ENCODE data around the gene HELZ. TPM values are rescaled to one million over a fixed set of nuclear protein-coding genes. Genes with fewer than 3 reads are reported as not detected.

The HELZ gene
- total RNA-seq, 4 donors from 2014 or later = 14.7 to 122 (median 45.9) TPM

DNA sequence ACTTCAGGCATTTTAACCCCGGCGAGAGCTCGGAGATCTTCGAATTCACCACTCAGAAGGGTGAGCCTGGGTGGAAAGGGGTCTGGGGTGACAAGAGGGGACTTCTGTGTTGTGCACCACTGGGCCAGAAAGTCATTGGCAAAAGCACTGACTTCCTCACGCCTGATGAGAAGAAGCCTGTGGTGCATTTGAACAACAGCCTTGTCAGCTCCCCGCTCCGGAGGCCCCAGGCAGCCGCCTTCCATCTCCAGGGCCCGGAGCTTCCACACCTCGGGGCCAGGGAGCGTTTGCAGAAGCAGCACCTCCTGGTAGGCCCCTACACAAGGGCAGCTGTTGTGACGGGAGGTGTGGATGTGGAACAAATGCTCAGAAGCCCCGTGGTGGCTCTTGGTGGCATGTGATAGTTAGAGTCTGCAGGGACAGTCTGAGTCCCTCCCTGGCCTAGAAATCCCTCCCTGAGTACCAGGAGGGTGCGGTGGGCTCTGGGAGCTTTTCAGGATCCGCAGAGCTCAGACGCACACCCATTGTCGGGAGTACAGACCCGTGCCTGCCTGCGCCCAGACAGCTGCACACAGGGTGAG is 190.9 kb downstream of the HELZ start:
- Histone ChIP-seq H3K27ac (no peak overlapping the region), H3K9me3 (peaks cover 0 to 8% of the 10 kb centered on the region in 2 donors), H3K36me3 (no peaks in the 10 kb centered on the region), H3K4me1 (no peaks in the 10 kb centered on the region), H3K4me3 (no peak overlapping the region), H3K27me3 (no peaks in the 10 kb centered on the region)
- no peak for TF ChIP-seq POLR2A (IDR thresholded peaks at IDR 0.05)
- TF ChIP-seq, protein P1, sequence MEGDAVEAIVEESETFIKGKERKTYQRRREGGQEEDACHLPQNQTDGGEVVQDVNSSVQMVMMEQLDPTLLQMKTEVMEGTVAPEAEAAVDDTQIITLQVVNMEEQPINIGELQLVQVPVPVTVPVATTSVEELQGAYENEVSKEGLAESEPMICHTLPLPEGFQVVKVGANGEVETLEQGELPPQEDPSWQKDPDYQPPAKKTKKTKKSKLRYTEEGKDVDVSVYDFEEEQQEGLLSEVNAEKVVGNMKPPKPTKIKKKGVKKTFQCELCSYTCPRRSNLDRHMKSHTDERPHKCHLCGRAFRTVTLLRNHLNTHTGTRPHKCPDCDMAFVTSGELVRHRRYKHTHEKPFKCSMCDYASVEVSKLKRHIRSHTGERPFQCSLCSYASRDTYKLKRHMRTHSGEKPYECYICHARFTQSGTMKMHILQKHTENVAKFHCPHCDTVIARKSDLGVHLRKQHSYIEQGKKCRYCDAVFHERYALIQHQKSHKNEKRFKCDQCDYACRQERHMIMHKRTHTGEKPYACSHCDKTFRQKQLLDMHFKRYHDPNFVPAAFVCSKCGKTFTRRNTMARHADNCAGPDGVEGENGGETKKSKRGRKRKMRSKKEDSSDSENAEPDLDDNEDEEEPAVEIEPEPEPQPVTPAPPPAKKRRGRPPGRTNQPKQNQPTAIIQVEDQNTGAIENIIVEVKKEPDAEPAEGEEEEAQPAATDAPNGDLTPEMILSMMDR (IDR thresholded peaks at IDR 0.05) = no peak
- DNase-seq = no peak
- intact Hi-C loops (cut with DNase I; ENCODE audit: low total_unique reads) = no loop called here

DNA sequence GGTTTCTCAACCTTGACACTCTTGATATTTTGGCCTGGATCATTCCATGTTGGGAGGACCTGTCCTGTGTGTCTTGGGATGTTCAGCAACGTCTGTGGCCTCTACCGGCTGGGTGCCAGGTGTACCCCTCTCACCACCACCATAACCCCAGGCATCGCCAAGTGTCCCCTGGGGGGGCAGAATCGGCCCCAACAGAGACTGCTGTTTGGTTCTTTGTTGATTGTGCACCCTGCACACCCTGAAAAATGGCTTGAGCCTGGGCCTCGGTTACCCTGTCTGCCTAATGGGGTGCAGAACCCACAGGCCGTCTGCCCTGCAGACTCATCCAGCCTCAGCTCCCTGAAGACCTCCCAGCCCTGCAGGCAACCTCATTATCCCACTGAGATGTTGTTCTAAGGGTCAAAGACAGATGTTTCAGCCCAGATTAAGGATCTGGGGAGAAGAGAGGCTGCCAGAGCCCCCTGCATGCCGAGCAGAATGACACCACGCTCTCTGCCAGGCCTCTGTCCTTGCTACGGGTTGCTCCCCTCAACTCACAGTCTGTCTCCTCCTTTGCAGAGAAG is 191.5 kb downstream of the HELZ start:
- DNase-seq = no peak
- Histone ChIP-seq H3K4me3 (no peak overlapping the region), H3K27me3 (no peaks in the 10 kb centered on the region), H3K4me1 (no peaks in the 10 kb centered on the region), H3K27ac (no peak overlapping the region), H3K9me3 (peaks cover 0 to 9% of the 10 kb centered on the region in 2 donors), H3K36me3 (no peaks in the 10 kb centered on the region)
- intact Hi-C loops (cut with DNase I; ENCODE audit: low total_unique reads) = no loop called here
- no peak for TF ChIP-seq POLR2A (IDR thresholded peaks at IDR 0.05)
- TF ChIP-seq, protein P1 (IDR thresholded peaks at IDR 0.05) = no peak

DNA sequence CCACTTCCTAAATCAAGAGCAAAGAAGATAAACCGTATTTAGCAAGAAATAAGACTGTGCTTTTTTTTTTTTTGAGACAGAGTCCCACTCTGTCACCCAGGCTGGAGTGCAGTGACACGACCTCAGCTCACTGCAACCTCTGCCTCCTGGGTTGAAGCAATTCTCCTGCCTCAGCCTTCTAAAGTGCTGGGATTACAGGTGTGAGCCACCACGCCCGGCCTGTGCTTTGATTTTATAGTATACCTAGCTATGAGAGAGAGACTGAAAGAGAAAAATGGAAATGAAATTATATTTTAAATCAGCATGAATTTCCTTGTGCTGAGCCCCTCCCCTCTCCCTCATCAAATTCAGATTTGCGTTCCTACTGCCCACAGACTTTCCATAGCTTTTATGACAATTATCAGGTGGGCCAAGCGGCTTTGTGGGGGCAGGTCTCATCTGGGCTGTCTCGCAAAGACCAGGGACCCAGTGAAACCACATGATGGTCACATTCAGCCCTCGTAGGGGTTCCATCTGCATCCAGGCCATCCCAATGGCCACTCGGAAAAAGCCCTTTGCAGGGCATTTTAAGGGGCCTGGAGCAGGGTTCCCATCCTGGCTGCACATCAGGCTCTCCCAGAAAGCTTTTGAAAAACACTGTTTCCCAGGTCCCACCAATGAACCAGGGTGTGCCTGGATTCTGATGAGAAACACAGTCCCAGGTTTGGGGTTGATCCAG is 192.1 kb downstream of the HELZ start:
- Histone ChIP-seq H3K4me3 (no peak overlapping the region), H3K9me3 (peaks cover 0 to 13% of the 10 kb centered on the region in 2 donors), H3K4me1 (no peaks in the 10 kb centered on the region), H3K36me3 (no peaks in the 10 kb centered on the region), H3K27me3 (no peaks in the 10 kb centered on the region), H3K27ac (no peak overlapping the region)
- intact Hi-C loops (cut with DNase I; ENCODE audit: low total_unique reads) = no loop called here
- TF ChIP-seq POLR2A (IDR thresholded peaks at IDR 0.05) = no peak
- TF ChIP-seq, protein P1 (IDR thresholded peaks at IDR 0.05) = no peak
- no peak for DNase-seq

DNA sequence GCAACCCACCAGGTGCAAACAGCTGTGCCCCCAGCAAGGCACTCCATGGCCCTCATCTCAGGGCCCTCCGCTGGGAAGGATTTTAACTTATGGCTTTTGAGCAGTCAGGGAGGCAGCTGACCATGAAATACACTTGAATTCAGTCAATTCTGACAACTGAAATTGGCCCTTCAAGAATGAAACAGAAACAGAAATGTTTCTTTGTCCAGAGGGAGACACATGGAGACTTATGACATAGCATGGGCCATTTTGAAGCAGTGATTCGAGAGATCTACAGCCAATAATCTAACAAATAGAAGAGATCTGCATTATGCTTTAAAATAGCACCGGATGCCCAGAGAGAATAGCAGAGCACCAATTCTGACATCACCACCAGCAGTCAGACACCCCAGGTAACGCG is 193.2 kb downstream of the HELZ start:
- H3K36me3 ChIP-seq = no peaks in the 10 kb centered on the region
- H3K27ac ChIP-seq = no peak overlapping the region
- no peak for DNase-seq
- TF ChIP-seq, protein P1 (IDR thresholded peaks at IDR 0.05) = no peak
- TF ChIP-seq POLR2A (IDR thresholded peaks at IDR 0.05) = no peak
- H3K4me1 ChIP-seq = no peaks in the 10 kb centered on the region
- H3K9me3 ChIP-seq = peaks cover 0 to 13% of the 10 kb centered on the region in 2 donors
- no peak overlapping the region for H3K4me3 ChIP-seq
- intact Hi-C loops (cut with DNase I; ENCODE audit: low total_unique reads) = no loop called here
- no peaks in the 10 kb centered on the region for H3K27me3 ChIP-seq

DNA sequence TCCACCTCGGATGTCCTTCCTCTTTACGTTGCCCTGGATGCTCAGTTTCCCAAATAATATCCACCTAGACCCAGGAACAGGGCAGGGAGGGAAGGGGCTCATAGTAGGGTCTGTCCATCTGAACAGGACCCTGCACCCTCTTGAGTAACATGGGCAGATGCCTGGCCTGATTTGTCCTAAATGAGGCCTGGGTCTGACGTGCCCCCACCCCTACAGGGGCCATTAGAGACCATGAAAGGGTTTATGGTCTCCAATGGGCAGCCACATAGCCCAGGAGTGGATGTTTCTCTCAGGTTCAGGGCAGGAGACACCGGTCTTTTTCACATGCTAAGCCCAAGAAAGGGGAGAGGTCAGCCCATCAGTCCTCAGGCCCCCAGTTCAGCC is 193.8 kb downstream of the HELZ start:
- H3K36me3 ChIP-seq = no peaks in the 10 kb centered on the region
- DNase-seq = no peak
- H3K4me1 ChIP-seq = no peaks in the 10 kb centered on the region
- TF ChIP-seq, protein P1 (IDR thresholded peaks at IDR 0.05) = no peak
- no peak for TF ChIP-seq POLR2A (IDR thresholded peaks at IDR 0.05)
- H3K27me3 ChIP-seq = no peaks in the 10 kb centered on the region
- peaks cover 0 to 13% of the 10 kb centered on the region in 2 donors for H3K9me3 ChIP-seq
- intact Hi-C loops (cut with DNase I; ENCODE audit: low total_unique reads) = no loop called here
- no peak overlapping the region for H3K4me3 ChIP-seq
- H3K27ac ChIP-seq = no peak overlapping the region
